ENCODE measurements around the gene CGREF1.

The CGREF1 gene

GRCh38 chr2:27097341-27097740 lies 21.6 kb downstream of the CGREF1 start:
- TF ChIP-seq, protein P1, sequence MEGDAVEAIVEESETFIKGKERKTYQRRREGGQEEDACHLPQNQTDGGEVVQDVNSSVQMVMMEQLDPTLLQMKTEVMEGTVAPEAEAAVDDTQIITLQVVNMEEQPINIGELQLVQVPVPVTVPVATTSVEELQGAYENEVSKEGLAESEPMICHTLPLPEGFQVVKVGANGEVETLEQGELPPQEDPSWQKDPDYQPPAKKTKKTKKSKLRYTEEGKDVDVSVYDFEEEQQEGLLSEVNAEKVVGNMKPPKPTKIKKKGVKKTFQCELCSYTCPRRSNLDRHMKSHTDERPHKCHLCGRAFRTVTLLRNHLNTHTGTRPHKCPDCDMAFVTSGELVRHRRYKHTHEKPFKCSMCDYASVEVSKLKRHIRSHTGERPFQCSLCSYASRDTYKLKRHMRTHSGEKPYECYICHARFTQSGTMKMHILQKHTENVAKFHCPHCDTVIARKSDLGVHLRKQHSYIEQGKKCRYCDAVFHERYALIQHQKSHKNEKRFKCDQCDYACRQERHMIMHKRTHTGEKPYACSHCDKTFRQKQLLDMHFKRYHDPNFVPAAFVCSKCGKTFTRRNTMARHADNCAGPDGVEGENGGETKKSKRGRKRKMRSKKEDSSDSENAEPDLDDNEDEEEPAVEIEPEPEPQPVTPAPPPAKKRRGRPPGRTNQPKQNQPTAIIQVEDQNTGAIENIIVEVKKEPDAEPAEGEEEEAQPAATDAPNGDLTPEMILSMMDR (IDR thresholded peaks at IDR 0.05; ENCODE audit: extremely low read depth, insufficient read depth, missing control alignments): no peak
- in situ Hi-C loops (cut with MboI; ENCODE audit: low pct_unique_long_range_greater_than_20kb, low sequenced_read_pairs, unreplicated experiment): no loop called here
- no peak for DNase-seq (ENCODE audit: low spot score)

- TF ChIP-seq, protein P1 (IDR thresholded peaks at IDR 0.05; ENCODE audit: extremely low read depth, insufficient read depth, missing control alignments): no peak
- in situ Hi-C loops (cut with MboI; ENCODE audit: low pct_unique_long_range_greater_than_20kb, low sequenced_read_pairs, unreplicated experiment): no loop called here
- no peak for DNase-seq (ENCODE audit: low spot score)
Observed at GRCh38 chr2:27096748-27097297, 22.1 kb downstream of the CGREF1 start.

DNA sequence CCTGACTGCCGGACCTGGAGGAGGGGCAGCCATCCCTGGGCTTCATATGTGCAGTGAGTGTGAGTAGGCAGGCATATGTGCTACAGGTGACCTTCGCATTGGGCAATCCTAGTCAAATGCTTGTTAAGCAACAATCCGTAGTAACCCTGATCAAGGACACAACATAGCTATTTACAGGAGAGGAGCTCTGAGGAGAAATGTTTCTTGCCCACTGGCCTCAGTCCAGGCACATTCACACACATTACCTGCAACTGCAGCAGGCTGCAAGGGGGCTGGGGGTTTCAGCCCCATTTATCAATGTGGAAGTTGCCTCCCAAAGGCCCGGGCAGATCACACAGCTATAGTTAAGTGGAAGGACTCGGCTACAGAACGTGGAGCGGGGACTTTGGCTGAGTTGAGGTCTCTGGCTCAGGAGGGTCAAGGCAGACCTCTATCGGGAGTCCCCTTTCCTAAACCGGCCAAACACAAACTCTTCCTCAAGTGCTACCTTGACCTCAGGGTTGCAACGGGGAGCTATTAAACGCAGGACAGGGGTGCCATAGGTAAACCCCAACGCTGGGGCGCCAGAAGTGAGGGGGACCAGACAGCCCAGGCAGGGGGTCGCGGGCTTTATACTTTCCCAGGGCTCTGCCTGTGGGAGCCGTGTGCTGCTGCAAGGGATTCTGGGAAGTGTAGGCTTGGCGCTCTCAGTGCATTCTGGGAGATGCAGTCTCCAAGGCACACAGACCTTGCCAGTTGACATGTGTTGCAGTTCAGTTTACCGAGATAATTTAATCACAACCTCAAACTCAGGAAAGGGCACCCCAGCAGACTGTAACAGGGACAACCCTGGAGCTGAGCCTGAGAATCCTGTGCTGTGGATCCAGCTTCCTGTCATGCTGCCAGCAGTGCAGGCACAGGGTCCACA lies 22.9 kb downstream of the CGREF1 start:
- in situ Hi-C loops (cut with MboI; ENCODE audit: low pct_unique_long_range_greater_than_20kb, low sequenced_read_pairs, unreplicated experiment): no loop called here
- peak; percentile 88 for DNase-seq (ENCODE audit: low spot score)

GRCh38 chr2:27095427-27095744 lies 23.5 kb downstream of the CGREF1 start:
- TF ChIP-seq, protein P1 (IDR thresholded peaks at IDR 0.05; ENCODE audit: extremely low read depth, insufficient read depth, missing control alignments): no peak
- in situ Hi-C loops (cut with MboI; ENCODE audit: low pct_unique_long_range_greater_than_20kb, low sequenced_read_pairs, unreplicated experiment): no loop called here
- DNase-seq (ENCODE audit: low spot score): no peak

More for the DNA sequence above, 22.9 kb downstream of the CGREF1 start:
- TF ChIP-seq, protein P1 (IDR thresholded peaks at IDR 0.05; ENCODE audit: extremely low read depth, insufficient read depth, missing control alignments): no peak

GRCh38 chr2:27094353-27094984 lies 24.5 kb downstream of the CGREF1 start:
- DNase-seq (ENCODE audit: low spot score): no peak
- TF ChIP-seq, protein P1 (IDR thresholded peaks at IDR 0.05; ENCODE audit: extremely low read depth, insufficient read depth, missing control alignments): no peak
- in situ Hi-C loops (cut with MboI; ENCODE audit: low pct_unique_long_range_greater_than_20kb, low sequenced_read_pairs, unreplicated experiment): no loop called here

DNA sequence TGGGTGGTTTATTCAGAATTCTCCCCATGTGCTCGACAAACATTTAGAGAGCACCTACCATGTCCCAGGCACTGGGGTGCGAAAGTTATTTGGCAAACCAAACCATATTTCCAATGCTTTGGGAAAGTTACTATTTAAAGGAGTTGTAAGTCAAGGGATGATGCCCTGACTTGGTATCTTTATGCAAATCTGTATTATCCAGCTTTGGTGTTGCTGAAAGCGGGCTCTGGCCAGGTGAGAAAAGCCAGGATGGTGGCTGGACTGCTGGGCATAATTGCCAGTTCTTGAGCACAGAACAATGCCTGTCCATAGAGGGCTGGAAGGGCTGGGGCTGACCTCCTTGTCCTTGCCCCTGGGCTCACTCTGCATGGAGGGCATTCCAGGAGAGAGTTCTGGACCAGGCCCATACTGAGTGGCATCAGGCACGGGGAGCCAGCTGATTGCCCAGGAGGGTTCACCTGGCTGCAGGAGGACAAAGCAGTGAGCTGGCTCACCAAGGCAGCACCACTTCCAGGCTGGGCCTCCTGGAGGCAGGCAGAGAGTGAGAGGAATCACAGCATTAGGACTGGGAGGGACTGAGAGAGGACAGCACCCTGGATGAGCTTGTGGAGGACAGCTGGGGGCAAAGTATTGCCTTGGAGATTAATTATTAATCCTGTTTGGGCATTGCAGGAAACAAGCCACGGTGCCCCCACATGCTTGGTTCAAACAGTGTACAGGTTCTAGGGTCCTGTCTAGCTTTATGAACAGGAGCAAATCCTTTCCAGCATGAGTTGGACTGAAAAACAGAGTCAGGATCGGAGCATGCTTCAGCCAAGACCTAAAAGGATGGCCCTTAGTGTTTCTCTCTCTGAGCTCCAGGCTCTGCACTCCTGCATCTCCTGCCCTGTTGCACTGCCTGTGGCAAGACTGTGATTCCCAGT lies 25.2 kb downstream of the CGREF1 start:
- TF ChIP-seq, protein P1 (IDR thresholded peaks at IDR 0.05; ENCODE audit: extremely low read depth, insufficient read depth, missing control alignments): no peak
- in situ Hi-C loops (cut with MboI; ENCODE audit: low pct_unique_long_range_greater_than_20kb, low sequenced_read_pairs, unreplicated experiment): no loop called here
- DNase-seq (ENCODE audit: low spot score): no peak
